ENCODE data around the gene COX19.
"Not testable (repeated sequence)": the region's sequence is repeated elsewhere in the genome, so short reads cannot be mapped to it uniquely, and the experiment has no call there.

COX19 gene

GRCh38 chr7:944744-945143, 30.6 kb downstream of the COX19 start:
- no peak for DNase-seq (ENCODE audit: low read depth)

GRCh38 chr7:943793-944192, 31.6 kb downstream of the COX19 start:
- DNase-seq (ENCODE audit: low read depth): not testable (repeated sequence)

GRCh38 chr7:940599-941408, 34.5 kb downstream of the COX19 start:
- DNase-seq (ENCODE audit: low read depth): no peak

GRCh38 chr7:939843-940242, 35.5 kb downstream of the COX19 start:
- DNase-seq (ENCODE audit: low read depth): no peak

- no peak for DNase-seq (ENCODE audit: low read depth)
Observed at GRCh38 chr7:938546-939185, 36.7 kb downstream of the COX19 start.

GRCh38 chr7:937856-938484, 37.4 kb downstream of the COX19 start:
- no peak for DNase-seq (ENCODE audit: low read depth)

GRCh38 chr7:936386-937054, 38.8 kb downstream of the COX19 start:
- no peak for DNase-seq (ENCODE audit: low read depth)

- no peak for DNase-seq (ENCODE audit: low read depth)
Observed at GRCh38 chr7:935874-936385, 39.4 kb downstream of the COX19 start.

GRCh38 chr7:935164-935873, 40.0 kb downstream of the COX19 start:
- no peak for DNase-seq (ENCODE audit: low read depth)

- no peak for DNase-seq (ENCODE audit: low read depth)
Observed at GRCh38 chr7:934469-935163, 40.7 kb downstream of the COX19 start.

- no peak for DNase-seq (ENCODE audit: low read depth)
Observed at GRCh38 chr7:932651-932975, 42.7 kb downstream of the COX19 start.

GRCh38 chr7:931871-932650, 43.3 kb downstream of the COX19 start:
- DNase-seq (ENCODE audit: low read depth): no peak

GRCh38 chr7:930975-931758, 44.2 kb downstream of the COX19 start:
- DNase-seq (ENCODE audit: low read depth): no peak

- DNase-seq (ENCODE audit: low read depth): no peak
Observed at GRCh38 chr7:929311-929711, 46.0 kb downstream of the COX19 start.

- no peak for DNase-seq (ENCODE audit: low read depth)
Observed at GRCh38 chr7:927031-927671, 48.2 kb downstream of the COX19 start.

GRCh38 chr7:926061-927030, 49.0 kb downstream of the COX19 start:
- DNase-seq (ENCODE audit: low read depth): no peak

- DNase-seq (ENCODE audit: low read depth): no peak
Observed at GRCh38 chr7:925601-926000, 49.7 kb downstream of the COX19 start.

Measured in HS-5 (cell line).